ENCODE results near the gene RHBDD2.

DNA sequence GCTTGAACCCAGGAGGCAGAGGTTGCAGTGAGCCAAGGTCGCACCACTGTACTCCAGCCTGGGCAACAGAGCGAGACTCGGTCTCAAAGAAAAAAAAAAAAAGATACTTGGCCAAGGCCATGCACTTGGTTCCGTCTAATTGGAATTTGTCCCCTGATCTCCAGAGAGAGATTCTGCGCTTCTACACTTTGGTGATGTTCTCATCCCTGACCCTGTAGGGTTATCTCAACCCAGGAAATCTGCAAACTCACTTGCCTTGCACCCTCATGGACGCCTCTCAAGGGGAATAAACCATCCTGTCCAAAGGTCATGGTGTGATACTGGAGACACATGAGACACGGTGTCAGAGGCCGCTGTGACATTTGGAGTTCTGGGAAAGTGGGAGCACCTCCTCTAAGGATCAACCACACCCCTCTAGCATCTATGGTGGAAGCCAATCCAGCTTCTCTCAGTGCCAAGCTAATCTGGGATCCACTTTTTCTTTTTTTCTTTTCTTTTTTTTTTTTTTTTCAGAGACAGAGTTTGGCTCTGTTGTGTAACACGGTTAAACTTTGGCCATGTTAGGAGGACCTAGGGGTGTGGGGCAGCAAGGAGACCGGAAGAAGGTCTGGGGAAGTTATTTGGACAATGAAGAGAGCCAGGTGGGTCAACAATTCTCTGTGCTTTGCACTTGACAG is 28.3 kb downstream of the RHBDD2 start:
- TF ChIP-seq EZH2 (IDR thresholded peaks at IDR 0.05; ENCODE audit: borderline replicate concordance) (no peak), EZH2phosphoT487 (IDR thresholded peaks at IDR 0.05; ENCODE audit: low read depth, severe bottlenecking, unreplicated experiment) (no peak)
- TF ChIP-seq, protein P1, sequence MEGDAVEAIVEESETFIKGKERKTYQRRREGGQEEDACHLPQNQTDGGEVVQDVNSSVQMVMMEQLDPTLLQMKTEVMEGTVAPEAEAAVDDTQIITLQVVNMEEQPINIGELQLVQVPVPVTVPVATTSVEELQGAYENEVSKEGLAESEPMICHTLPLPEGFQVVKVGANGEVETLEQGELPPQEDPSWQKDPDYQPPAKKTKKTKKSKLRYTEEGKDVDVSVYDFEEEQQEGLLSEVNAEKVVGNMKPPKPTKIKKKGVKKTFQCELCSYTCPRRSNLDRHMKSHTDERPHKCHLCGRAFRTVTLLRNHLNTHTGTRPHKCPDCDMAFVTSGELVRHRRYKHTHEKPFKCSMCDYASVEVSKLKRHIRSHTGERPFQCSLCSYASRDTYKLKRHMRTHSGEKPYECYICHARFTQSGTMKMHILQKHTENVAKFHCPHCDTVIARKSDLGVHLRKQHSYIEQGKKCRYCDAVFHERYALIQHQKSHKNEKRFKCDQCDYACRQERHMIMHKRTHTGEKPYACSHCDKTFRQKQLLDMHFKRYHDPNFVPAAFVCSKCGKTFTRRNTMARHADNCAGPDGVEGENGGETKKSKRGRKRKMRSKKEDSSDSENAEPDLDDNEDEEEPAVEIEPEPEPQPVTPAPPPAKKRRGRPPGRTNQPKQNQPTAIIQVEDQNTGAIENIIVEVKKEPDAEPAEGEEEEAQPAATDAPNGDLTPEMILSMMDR (IDR thresholded peaks at IDR 0.05; ENCODE audit: poor library complexity) = no peak
